Measurements from ENCODE around the gene SLAMF9. TPM values are rescaled to one million over a fixed set of nuclear protein-coding genes. Genes with fewer than 3 reads are reported as not detected.

SLAMF9 gene
- polyA plus RNA-seq, 4 donors = not detected

DNA sequence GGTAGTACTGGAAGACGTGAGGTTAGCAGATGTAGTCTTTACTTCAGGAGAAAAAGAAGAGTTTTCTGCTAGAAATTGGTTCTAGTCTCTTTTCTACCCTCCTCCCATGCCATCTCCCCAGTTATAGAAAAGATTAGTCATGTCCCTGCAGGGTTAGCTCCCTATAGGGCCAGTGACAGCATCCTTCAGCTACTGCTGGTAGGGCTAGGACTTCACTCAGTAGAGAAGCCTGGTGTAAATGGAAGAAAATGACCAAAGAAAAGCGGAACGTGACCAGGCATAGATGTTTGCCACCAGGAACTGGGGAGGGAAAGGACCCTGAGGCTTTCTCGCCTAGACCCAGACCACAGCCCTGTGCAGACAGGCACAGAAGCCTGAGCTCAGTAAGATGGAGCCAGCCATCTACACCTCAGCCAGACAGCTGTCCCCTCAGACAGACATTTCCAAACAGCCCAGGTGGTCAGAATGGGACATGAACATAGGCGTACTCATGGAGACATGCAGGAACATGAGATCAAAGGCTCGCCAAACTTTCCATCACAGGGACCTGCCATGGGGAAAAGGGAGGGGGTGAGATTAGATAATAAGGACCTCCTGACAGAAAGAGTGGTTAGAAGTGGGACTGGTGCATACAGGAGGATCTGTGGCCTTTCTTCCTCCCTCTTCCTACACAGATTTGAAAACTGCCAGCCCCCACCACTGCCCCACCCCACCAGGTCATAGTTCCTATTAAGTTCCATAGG, 23.5 kb upstream of the SLAMF9 start:
- DNase-seq (ENCODE audit: low read depth in 4 of 4, low spot score in 2 of 4) = no peak

DNA sequence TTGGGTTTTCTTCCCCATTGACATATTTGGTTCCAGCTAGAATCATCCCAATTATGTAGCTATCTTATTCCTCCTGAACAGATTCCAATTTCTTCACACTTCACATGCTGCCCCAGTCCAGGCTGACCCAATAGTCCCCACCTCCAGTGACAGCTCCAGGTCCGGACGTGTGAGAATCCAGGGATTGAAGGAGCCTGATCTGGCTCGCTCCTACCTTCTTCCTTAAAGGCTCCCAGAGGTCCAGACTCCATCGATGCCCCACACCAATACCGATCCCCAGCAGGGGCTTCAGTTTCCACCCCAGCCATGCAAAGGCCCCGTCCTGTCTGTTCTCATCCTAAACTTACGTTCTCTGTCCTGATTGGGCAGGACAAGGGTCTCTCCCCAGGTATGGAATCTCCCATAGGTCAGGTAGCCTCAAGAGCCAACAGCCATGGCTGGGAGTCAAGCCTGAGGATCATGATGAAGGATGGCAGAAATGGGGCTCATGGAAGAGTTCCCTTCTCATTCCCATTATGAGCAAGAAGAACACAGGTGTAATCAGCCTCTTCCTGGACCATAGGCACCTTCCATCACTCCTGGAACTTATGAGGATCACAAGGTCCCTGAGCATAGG, 20.4 kb upstream of the SLAMF9 start:
- no peak for DNase-seq (ENCODE audit: low read depth in 4 of 4, low spot score in 2 of 4)

DNA sequence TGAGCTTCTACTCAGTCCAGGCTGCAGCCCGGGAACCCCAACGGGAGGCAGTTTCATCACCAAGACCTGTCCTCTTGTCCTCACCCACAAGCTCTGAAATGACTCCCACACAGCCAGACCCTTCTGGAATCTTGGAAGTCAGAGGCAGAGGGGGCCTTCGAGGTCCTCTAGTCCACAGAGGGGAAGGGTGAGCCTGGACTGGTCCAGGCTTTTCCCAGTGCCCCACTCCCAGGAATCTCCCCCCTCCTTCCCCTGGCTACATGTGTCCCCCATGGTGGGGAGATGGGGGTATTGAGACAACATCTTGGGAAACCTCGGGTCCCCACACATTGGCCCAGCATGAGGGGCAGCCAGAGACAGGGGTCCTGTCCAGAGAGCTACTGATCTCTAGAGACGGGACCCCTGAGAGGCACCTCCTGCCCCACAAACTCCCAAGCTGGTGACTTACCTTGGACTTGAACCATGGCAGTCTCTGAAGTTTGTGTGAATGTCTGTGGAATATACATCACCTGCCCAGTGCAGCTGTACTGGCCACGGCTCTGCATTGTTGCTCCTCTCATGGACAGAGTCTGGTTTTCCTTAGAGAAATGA, 19.4 kb upstream of the SLAMF9 start:
- DNase-seq (ENCODE audit: low read depth in 4 of 4, low spot score in 2 of 4) = no peak

DNA sequence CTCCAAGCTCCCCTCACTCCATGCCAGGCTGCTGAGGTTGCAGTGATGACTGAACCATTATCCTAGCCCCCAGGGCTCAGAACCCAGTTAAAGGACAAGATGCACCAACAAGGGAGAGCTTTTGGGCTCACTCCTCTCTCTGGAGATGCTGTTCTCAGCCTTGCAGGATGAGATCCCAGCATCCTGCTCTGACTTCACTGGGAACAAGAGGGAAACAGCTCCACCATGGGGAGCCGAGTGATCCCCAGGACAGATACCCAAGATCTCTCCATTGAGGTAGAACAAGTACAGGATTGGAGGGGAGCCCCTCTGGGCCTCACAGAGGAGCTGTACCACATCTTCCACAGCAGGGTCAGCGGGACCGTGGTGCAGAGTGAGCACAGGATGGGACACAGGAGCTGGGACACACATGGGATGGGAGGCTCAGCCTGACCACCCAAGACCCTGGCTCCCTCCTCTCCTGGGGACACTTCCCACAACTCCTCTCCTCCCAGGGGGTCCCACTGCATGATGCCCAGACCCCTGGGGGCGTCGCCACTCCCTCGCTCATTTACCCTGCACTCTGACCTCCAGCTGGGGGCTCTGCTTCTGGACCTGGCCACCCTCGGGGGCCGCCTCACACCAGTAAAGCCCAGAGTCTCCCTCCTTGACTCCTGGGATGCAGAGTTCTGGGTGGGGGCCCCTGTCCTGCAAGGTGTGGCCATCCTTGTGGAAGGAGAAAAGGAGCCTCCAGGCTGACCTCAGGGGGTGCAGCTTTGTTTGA, 18.6 kb upstream of the SLAMF9 start:
- no peak for DNase-seq (ENCODE audit: low read depth in 4 of 4, low spot score in 2 of 4)

DNA sequence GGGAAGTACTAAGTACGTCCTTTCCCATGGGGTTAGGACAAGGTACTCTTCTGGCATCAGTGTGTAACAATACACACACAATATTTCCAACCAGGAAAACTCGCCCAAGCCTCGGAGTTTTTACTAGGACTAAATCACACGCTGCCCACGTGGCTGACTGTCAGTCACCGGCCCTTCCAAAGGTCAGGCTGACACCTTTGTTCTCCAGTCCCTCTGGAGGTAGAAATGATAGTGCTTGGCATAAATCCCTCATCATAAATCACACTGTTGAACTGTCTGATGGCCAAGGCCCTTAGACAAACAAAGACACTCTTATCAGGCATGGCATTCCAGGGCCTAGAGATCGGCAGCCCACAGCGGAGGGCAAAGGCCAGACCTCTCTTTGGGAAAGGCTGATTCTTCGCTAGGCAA, 16.9 kb upstream of the SLAMF9 start:
- DNase-seq (ENCODE audit: low read depth in 4 of 4, low spot score in 2 of 4) = no peak

DNA sequence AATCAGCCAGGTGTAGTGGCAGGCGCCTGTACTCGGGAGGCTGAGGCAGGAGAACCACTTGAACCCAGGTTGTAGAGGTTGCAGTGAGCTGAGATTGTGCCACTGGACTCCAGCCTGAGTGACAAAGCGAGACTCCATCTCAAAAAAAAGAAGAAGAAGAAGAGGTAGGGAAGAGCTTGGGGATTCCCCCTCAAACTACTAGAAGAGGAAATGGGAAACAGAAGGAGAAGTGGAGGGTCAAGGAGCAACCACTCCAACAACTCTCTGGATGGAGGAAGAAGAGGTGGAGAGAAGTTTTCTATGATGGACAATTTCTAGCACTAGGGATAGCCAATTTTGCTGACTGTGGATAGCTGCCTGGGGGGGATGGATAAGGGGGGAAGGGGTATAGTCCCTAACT, 14.9 kb upstream of the SLAMF9 start:
- DNase-seq (ENCODE audit: low read depth in 4 of 4, low spot score in 2 of 4) = no peak

DNA sequence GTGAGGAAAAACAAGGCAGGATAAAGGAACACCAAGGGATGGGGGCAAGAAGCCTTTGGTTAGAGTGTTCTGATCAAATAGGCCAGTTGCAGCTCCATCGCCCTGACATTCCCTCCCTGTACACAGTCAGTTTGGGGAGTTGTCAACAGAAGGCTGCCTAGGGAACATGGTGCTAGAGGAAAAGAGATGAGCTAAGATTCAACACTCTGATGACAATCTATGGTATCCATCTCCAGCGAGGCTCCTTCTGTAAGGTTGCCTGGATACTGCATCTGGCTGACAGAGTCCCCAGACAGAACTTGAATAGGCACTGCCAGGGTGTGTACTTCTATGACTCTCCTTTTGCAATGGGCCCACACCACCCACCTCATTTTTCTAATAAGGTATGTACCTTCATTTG, 11.2 kb upstream of the SLAMF9 start:
- no peak for DNase-seq (ENCODE audit: low read depth in 4 of 4, low spot score in 2 of 4)

DNA sequence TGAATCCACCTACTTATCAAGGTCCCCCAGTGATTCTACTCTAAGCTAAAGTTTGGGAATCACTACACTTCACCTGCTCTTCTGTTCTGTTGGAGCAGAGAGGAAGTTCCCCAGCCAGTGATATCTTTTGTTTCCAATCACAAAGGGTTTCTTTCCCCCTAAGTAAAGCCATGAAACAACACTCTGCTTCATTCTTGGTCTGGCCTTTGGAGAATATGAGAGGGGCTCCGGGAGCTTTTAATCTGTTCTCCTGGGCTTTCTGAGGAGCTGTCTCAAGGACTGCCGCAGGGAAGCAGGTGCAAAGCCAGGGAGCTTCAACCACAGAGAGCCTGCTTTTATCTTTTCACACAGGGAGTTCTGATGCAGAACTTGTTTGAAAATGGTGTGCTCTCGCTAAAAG, 10.1 kb upstream of the SLAMF9 start:
- no peak for DNase-seq (ENCODE audit: low read depth in 4 of 4, low spot score in 2 of 4)

DNA sequence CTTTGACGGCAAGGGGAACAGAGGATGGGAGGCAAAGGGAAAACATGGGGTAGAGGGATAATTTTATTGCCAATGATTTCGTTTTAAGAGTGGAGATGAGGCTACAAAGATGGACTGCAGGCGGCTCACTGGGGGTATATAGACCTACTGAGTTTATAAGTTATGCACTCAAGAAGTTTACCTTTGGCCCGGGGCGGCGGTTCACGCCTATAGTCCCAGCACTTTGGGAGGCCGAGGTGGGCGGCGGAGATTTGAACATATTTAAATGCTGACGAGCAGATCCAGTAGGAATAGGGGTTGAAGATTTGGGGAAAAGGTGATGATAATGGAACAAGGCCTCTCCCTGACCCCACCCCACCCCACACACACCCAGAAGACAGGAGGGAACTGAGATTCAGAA, 8.1 kb upstream of the SLAMF9 start:
- no peak for DNase-seq (ENCODE audit: low read depth in 4 of 4, low spot score in 2 of 4)

DNA sequence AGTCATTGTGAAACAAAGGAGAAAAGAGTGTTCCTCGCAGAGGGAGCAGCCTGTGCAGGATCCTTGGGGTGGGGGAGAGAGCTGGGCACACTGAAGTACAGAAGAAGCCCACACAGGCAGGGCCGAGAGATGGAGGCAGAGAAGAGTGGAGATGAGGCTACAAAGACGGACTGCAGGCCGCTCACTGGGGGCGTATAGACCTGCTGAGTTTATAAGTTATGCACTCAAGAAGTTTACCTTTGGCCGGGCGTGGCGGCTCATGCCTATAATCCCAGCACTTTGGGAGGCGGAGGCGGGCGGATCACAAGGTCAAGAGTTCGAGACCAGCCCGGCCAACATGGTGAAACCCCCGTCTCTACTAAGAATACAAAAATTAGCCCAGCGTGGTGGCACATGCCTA, 7.6 kb upstream of the SLAMF9 start:
- no peak for DNase-seq (ENCODE audit: low read depth in 4 of 4, low spot score in 2 of 4)

DNA sequence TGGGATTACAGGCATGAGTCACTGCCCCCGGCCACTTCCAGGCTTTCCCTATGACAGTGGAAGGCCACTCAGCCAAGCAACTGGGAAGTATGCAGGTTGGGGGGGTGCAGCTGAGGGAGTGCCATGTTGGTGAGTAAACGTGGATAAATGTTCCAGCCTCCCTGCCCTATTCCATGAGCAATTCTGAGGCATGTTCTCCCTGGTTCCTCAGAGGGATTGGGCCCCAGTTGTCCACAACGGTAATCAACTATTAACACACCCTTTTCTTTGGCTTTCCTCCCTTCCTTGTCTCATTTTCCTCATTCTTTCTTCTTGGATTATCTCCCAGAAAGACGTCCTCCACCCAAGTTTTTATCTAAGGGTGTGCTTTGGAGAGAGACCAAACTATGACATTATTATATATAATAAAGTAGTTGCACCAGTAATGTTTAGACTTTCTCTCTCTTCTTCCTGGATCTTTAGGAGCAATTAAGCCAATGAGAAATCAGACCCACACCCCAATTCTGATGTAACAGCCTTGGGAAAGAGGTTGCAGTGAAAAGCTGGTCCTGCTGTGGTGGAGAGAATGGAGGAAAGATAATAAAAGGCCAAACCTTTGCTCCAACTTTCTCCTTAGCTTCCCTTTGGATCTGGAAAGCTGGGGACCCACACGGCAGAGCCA, 6.8 kb upstream of the SLAMF9 start:
- no peak for DNase-seq (ENCODE audit: low read depth in 4 of 4, low spot score in 2 of 4)

DNA sequence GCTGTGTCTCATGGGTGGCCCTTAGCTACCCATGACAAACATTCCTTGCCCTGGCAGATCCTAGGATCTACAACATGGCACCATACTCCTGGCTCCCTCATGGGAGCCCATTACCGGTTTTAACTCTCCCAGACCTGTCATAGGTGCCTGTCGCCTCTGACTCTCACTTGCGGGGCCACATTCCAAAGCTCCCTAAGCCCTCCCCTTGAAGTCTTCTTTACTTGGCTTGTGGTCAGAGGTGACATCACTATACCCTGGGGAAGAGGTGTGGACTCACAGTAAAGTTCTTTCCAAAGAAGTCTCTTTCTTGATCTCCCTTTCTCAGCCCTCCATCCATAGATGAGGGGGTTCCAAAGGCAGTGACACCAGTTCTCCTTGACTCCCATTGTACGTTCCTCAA, 5.4 kb upstream of the SLAMF9 start:
- no peak for DNase-seq (ENCODE audit: low read depth in 4 of 4, low spot score in 2 of 4)

DNA sequence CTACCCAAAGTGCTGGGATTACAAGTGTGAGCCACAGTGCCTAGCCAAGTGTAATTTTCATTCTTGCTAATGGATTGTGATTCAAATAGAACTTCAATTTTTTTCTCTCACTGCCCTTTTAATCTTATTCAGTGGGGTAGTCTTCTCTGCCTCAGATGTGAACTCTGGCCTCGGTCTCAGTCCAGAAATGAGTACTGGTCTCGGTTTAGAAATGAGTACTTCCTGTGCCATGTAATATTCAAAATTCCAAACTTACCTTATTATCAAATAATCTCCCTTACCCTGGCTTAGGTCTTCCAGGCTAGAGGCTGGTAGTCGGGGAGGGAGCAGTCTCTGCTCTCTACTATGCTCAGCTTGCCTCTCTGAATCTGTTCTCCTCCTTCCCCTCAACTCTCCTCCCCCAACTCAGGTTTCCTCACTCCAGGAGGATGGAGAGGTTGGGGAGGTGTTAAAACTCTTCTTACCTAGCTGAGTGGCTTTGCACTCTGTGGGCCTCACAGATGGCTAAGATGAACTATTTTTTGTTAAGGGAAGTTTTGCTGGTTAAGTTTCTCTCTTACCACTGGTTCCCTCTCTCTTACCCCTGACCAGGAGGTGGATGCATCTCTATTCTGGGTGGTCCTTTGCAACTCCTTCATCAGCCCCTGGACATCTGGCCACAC, 4.8 kb upstream of the SLAMF9 start:
- no peak for DNase-seq (ENCODE audit: low read depth in 4 of 4, low spot score in 2 of 4)

DNA sequence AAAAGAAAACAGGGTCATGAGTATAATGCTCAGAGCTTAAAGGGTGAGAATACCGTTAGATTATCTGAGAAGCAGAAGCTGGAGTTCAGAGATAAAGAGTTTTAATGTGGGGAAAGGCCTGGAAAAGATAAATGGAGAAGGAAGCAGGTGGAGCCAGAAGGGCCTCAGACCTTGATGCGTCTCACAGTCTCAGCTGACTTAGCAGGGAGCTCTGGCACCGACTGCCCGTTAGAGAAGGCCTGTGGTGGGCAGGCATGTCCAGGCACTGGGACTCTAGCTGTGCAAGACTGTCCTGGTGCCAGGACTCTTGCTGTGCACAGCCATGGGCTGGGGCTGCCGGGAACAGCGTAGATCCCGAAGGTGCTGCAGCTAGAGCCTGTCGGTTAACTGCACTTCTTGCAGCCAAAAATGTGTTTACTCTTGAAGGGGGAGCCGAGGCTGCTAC, 3.8 kb upstream of the SLAMF9 start:
- no peak for DNase-seq (ENCODE audit: low read depth in 4 of 4, low spot score in 2 of 4)

DNA sequence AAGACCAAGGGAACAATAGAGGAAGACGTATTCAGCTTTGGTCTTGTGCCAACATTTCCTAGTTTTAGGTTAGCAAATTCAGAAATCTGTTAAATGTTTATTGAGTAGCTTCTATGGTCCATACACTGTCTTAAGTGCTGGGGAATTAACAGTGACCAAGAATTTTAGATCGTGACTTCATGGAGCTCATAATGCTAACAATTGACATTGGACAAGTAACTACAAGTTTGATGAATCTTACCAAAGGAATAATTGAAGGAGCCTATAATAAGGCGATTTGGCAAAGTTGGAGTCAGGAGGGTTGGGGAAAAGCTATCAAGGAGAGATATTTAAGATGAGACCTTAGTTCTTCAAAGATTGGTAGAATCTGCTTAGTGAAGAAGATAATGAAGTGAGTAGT, 1.4 kb upstream of the SLAMF9 start:
- DNase-seq (ENCODE audit: low read depth in 4 of 4, low spot score in 2 of 4) = no peak

DNA sequence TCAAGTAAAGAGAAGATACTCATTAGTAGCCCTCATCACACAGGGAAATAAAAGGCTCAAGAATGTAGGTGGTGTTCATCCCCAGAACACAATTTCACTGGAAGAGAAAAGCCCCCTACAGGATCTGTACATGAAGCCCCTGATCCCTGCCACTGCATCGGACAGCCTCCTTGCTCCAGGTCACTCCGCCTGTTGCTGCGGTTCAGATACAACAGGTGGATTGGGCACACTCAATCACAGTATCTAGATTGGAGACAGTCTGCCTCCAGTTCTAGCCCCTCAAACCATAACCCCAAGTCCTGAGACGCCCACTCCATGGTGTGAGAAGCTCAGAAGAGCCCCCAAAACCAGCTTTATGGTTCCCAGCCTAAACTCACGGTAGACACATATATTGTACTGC, 1.1 kb downstream of the SLAMF9 start:
- DNase-seq (ENCODE audit: low read depth in 4 of 4, low spot score in 2 of 4) = no peak

DNA sequence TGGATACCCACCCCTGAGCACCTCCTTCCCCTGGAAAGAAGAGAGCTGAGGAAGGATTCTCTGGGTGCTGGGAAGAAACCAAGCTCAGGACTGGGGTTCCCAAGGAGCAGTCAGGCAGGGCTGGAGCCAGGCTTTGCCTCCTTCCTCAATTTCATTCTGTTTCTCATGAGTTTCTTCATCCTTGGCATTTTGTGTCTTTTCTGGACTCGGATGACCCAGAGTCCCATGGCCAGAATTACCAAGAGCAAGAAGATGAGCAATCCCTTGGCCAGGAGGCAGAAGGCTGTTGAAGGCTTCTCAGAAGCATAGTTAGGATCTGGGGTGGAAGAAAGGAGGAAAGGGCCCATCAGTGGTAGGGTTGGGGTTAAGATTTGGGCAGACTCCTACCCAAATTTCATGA, 2.5 kb downstream of the SLAMF9 start:
- DNase-seq (ENCODE audit: low read depth in 4 of 4, low spot score in 2 of 4) = no peak

DNA sequence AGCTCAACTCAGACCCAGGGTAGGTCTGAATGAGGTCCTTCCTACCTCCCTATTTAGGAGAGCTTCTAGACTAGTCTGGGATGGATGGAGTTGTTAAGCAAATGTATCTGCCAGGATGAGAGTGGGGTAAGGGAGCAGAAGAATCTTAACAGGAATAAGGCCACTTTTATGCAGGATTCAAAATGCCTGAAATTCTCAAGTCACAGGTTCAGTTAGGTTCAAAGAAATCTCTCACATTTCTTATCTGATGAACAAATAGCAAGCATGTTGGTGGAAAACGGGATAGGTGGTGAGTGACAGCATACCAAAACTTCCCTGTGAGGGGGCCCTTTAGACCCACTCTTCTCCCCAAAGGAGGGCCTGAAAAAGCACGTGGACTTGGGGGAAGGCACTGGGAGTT, 3.0 kb downstream of the SLAMF9 start:
- DNase-seq (ENCODE audit: low read depth in 4 of 4, low spot score in 2 of 4) = no peak

DNA sequence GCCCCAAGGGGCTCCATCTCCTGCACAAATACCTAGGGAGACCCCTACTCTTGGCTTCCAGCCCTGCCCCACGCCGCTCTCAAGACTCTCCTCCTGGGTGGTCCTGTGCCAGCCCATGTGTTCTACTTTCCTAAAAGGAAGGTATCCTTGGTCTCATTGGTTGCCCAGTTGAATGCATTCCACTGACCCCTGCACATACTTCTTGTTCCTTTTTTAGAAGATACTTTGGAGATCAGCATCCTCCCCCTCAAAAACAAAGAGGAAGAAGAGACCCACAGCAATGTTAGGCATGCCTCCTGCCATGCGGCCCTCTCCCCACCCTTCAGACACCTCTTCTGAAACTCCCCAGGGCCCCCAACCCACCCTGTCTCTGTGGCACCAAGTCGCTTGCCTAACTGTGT, 4.1 kb downstream of the SLAMF9 start:
- DNase-seq (ENCODE audit: low read depth in 4 of 4, low spot score in 2 of 4) = no peak

DNA sequence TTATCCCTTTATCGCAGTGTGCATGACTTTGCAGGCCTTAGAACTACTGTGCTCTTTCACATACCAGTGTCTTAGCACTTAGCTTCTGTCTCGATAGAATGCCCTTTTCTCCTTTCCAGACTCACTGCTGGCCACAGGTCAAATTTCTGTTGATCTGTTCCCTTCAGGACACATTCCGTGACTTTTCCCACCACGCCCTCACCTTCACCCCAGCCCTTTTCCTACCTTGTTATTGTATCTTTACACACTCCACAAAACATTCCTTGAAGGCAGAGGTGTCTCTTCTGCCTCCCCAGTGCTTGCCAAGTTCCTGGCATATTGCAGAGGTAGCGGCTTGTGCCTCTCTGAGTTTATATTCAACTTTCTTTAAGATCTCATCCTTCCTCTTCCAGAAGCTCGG, 4.9 kb downstream of the SLAMF9 start:
- DNase-seq (ENCODE audit: low read depth in 4 of 4, low spot score in 2 of 4) = no peak
